Prostate gland (tissue), 2 donors: Measurements from ENCODE around the gene FAAH2.

ENCODE experiments used
- POLR2A ChIP-seq: fragments of 450-650 bp; IDR thresholded peaks from one replicate; pipeline ENCODE4 v1.6.1; 2016; ENCODE audit warnings: antibody characterized with exemption, mild to moderate bottlenecking
- POLR2AphosphoS5 ChIP-seq: sonication (generic); formaldehyde crosslinking; IDR thresholded peaks from one replicate; pipeline ENCODE4 v1.6.1; 2017; ENCODE audit warnings: antibody characterized with exemption
- TF ChIP-seq, protein P1 (sequence below), 4 experiments: fragments of 200-600 bp in 2 of 4; fragments of 450-650 bp in 2 of 4; sonication (generic) in 2 of 4; IDR thresholded peaks; 1 replicate in 3 of 4; 2 replicates in 1 of 4; pipeline ENCODE4 v1.5.1; 2016 to 2019; ENCODE audit warnings: antibody characterized with exemption in 4 of 4, mild to moderate bottlenecking in 2 of 4, moderate library complexity in 2 of 4

DNA sequence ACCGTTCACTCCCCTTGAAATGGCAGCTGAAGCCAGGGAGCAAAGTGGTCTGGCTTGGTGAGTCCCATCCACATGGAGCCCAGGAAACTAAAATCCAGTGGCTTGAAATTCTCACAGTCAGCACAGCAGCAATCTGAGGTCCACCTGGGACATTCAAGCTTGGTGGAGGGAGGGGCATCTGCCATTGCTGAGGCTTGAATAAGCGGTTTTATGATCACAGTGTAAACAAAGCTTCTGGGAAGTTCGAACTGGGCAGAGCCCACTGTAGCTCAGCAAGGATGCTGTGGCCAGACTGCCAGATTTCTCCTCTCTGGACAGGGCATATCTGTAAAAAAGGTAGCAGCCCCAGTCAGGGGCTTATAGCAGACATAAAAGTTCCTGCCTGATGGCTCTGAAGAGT, 15.5 kb upstream of the FAAH2 start:
- TF ChIP-seq POLR2A (no peak), POLR2AphosphoS5 (no peak)
- TF ChIP-seq, protein P1, sequence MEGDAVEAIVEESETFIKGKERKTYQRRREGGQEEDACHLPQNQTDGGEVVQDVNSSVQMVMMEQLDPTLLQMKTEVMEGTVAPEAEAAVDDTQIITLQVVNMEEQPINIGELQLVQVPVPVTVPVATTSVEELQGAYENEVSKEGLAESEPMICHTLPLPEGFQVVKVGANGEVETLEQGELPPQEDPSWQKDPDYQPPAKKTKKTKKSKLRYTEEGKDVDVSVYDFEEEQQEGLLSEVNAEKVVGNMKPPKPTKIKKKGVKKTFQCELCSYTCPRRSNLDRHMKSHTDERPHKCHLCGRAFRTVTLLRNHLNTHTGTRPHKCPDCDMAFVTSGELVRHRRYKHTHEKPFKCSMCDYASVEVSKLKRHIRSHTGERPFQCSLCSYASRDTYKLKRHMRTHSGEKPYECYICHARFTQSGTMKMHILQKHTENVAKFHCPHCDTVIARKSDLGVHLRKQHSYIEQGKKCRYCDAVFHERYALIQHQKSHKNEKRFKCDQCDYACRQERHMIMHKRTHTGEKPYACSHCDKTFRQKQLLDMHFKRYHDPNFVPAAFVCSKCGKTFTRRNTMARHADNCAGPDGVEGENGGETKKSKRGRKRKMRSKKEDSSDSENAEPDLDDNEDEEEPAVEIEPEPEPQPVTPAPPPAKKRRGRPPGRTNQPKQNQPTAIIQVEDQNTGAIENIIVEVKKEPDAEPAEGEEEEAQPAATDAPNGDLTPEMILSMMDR (IDR thresholded peaks at IDR 0.05), result no peak
